HepG2 (cell line): Measurements from ENCODE around the gene GPSM1. TPM values are rescaled to one million over a fixed set of nuclear protein-coding genes. Genes with fewer than 3 reads are reported as not detected.

ENCODE experiments used
- FOXA1 ChIP-seq, 2 experiments: fragments of 450-650 bp in 1 of 2; sonication (generic) in 1 of 2; formaldehyde crosslinking in 1 of 2; IDR thresholded peaks; 2 replicates each; pipeline versions ENCODE4 v1.4.0 to v1.6.1; 2016 to 2020; ENCODE audit warnings: missing genetic modification reagents in 1 of 2
- NBN ChIP-seq: fragments of 450-650 bp; conservative IDR thresholded peaks from 2 replicates; pipeline ENCODE4 v1.6.1; 2017
- NFATC3 ChIP-seq: sonication (generic); formaldehyde crosslinking; IDR thresholded peaks from 2 replicates; pipeline ENCODE4 v1.5.1; 2020; ENCODE audit warnings: mild to moderate bottlenecking, missing genetic modification reagents
- NFIB ChIP-seq: sonication (generic); formaldehyde crosslinking; IDR thresholded peaks from 2 replicates; pipeline ENCODE4 v1.9.0; 2021; ENCODE audit warnings: missing genetic modification reagents, mild to moderate bottlenecking, borderline replicate concordance
- SMAD1 ChIP-seq: sonication (generic); formaldehyde crosslinking; IDR thresholded peaks from 2 replicates; pipeline ENCODE4 v1.4.0; 2020; ENCODE audit warnings: missing genetic modification reagents, low read depth, mild to moderate bottlenecking, borderline replicate concordance
- STAT5B ChIP-seq: sonication (generic); formaldehyde crosslinking; IDR thresholded peaks from 2 replicates; pipeline ENCODE4 v1.4.0; 2020; ENCODE audit warnings: missing genetic modification reagents
- ZFP1 ChIP-seq: IDR thresholded peaks from 2 replicates; pipeline ENCODE4 v1.6.1; 2016
- ZNF775 ChIP-seq: sonication (generic); formaldehyde crosslinking; IDR thresholded peaks from 2 replicates; pipeline ENCODE4 v1.4.0; 2020; ENCODE audit warnings: missing genetic modification reagents, mild to moderate bottlenecking, moderate library complexity, borderline replicate concordance
- polyA plus RNA-seq, 8 experiments: library from polyadenylated mRNA; depleted of rRNA in 3 of 8; stranded (reverse) in 7 of 8; unstranded in 1 of 8; fragments of >200 nt; fragmentation: Illumina TruSeq in 4 of 8; extraction: Trizol in 4 of 8; gene quantifications; 2 replicates each; pipeline versions ENCODE4 v1.2.1 to v1.2.3, GENCODE V29; 2011 to 2016; ENCODE audit warnings: low read depth in 4 of 8, missing spikeins in 1 of 8, mixed read lengths in 1 of 8; ENCODE audit not compliant: insufficient read depth in 1 of 8
- total RNA-seq, 5 experiments: library from RNA; depleted of rRNA; stranded (reverse); fragments of >200 nt; fragmentation: Illumina TruSeq; extraction: Trizol; gene quantifications; 2 replicates each; pipeline ENCODE4 v1.2.3, GENCODE V29; 2016; ENCODE audit warnings: low read depth in 1 of 5
- TF ChIP-seq, protein P1 (sequence below): sonication (generic); formaldehyde crosslinking; IDR thresholded peaks from 2 replicates; pipeline ENCODE4 v1.4.0; 2020; ENCODE audit warnings: missing genetic modification reagents
- TF ChIP-seq, protein P2 (sequence below): sonication (generic); formaldehyde crosslinking; IDR thresholded peaks from 2 replicates; pipeline ENCODE4 v1.4.0; 2020; ENCODE audit warnings: missing genetic modification reagents
- TF ChIP-seq, protein P3 (sequence below): sonication (generic); formaldehyde crosslinking; conservative IDR thresholded peaks from 2 replicates; pipeline ENCODE4 v1.4.0; 2020; ENCODE audit warnings: missing genetic modification reagents
- TF ChIP-seq, protein P4 (sequence below): sonication (generic); formaldehyde crosslinking; IDR thresholded peaks from 2 replicates; pipeline ENCODE4 v1.5.1; 2020; ENCODE audit warnings: missing genetic modification reagents, mild to moderate bottlenecking, borderline replicate concordance
- TF ChIP-seq, protein P5 (sequence below): sonication (generic); formaldehyde crosslinking; IDR thresholded peaks from 2 replicates; pipeline ENCODE4 v1.4.0; 2020; ENCODE audit warnings: missing genetic modification reagents

GPSM1 gene
- total and polyA plus RNA-seq, 2 of the 13 experiments (the other 11 are each of a cell fraction or from before 2014, with no cell fraction given), result 1.0 to 2.4 TPM

DNA sequence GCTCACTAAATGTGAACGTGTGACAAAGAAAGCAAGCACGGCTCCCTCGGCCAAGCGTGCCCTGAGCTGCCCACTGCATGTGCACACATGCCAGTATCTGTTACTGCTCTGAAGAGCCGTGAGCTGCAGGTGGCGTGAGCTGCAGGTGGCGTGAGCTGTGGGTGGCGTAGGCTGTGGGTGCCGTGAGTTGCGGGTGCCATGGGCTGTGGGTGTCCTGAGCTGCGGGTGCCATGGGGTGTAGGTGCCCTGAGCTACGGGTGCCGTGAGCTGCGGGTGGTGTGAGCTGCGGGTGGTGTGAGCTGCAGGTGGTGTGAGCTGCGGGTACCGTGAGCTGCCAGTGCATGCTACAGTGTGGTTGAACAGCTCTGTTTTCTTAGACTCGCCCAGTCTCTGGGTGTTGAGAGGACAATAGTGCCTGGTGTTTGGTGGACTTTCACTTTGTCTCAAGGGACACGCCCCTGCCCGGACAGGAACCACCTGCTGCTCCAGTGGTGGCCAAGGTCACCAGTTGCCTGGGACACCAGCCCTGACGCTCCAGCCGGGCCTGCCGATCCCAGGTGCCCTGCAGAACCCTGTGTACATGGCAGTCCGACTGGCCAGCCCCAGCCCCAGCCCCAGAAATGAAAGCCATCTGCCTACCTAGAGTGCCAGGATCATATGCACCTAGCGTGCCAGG is 30.2 kb upstream of the GPSM1 start (continued):
- TF ChIP-seq, protein P1, sequence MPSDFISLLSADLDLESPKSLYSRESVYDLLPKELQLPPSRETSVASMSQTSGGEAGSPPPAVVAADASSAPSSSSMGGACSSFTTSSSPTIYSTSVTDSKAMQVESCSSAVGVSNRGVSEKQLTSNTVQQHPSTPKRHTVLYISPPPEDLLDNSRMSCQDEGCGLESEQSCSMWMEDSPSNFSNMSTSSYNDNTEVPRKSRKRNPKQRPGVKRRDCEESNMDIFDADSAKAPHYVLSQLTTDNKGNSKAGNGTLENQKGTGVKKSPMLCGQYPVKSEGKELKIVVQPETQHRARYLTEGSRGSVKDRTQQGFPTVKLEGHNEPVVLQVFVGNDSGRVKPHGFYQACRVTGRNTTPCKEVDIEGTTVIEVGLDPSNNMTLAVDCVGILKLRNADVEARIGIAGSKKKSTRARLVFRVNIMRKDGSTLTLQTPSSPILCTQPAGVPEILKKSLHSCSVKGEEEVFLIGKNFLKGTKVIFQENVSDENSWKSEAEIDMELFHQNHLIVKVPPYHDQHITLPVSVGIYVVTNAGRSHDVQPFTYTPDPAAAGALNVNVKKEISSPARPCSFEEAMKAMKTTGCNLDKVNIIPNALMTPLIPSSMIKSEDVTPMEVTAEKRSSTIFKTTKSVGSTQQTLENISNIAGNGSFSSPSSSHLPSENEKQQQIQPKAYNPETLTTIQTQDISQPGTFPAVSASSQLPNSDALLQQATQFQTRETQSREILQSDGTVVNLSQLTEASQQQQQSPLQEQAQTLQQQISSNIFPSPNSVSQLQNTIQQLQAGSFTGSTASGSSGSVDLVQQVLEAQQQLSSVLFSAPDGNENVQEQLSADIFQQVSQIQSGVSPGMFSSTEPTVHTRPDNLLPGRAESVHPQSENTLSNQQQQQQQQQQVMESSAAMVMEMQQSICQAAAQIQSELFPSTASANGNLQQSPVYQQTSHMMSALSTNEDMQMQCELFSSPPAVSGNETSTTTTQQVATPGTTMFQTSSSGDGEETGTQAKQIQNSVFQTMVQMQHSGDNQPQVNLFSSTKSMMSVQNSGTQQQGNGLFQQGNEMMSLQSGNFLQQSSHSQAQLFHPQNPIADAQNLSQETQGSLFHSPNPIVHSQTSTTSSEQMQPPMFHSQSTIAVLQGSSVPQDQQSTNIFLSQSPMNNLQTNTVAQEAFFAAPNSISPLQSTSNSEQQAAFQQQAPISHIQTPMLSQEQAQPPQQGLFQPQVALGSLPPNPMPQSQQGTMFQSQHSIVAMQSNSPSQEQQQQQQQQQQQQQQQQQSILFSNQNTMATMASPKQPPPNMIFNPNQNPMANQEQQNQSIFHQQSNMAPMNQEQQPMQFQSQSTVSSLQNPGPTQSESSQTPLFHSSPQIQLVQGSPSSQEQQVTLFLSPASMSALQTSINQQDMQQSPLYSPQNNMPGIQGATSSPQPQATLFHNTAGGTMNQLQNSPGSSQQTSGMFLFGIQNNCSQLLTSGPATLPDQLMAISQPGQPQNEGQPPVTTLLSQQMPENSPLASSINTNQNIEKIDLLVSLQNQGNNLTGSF (CRISPR knock-in tag), result no peak
- TF ChIP-seq FOXA1 (IDR thresholded peaks at IDR 0.05) (no peak), FOXA1 (CRISPR knock-in tag; IDR thresholded peaks at IDR 0.05) (peak; percentile 61; the same call in 1 of the 2 replicates), STAT5B (CRISPR knock-in tag) (no peak), ZFP1 (CRISPR knock-in tag) (no peak), NFIB (no peak; the same call in 1 of the 2 replicates), NFATC3 (CRISPR knock-in tag) (no peak), ZNF775 (CRISPR knock-in tag) (no peak), SMAD1 (no peak), NBN (no peak)
- TF ChIP-seq, protein P2, sequence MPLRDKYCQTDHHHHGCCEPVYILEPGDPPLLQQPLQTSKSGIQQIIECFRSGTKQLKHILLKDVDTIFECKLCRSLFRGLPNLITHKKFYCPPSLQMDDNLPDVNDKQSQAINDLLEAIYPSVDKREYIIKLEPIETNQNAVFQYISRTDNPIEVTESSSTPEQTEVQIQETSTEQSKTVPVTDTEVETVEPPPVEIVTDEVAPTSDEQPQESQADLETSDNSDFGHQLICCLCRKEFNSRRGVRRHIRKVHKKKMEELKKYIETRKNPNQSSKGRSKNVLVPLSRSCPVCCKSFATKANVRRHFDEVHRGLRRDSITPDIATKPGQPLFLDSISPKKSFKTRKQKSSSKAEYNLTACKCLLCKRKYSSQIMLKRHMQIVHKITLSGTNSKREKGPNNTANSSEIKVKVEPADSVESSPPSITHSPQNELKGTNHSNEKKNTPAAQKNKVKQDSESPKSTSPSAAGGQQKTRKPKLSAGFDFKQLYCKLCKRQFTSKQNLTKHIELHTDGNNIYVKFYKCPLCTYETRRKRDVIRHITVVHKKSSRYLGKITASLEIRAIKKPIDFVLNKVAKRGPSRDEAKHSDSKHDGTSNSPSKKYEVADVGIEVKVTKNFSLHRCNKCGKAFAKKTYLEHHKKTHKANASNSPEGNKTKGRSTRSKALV (CRISPR knock-in tag), result no peak
- TF ChIP-seq, protein P3, sequence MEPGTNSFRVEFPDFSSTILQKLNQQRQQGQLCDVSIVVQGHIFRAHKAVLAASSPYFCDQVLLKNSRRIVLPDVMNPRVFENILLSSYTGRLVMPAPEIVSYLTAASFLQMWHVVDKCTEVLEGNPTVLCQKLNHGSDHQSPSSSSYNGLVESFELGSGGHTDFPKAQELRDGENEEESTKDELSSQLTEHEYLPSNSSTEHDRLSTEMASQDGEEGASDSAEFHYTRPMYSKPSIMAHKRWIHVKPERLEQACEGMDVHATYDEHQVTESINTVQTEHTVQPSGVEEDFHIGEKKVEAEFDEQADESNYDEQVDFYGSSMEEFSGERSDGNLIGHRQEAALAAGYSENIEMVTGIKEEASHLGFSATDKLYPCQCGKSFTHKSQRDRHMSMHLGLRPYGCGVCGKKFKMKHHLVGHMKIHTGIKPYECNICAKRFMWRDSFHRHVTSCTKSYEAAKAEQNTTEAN (CRISPR knock-in tag), result no peak; the same call in 1 of the 2 replicates
- TF ChIP-seq, protein P4, sequence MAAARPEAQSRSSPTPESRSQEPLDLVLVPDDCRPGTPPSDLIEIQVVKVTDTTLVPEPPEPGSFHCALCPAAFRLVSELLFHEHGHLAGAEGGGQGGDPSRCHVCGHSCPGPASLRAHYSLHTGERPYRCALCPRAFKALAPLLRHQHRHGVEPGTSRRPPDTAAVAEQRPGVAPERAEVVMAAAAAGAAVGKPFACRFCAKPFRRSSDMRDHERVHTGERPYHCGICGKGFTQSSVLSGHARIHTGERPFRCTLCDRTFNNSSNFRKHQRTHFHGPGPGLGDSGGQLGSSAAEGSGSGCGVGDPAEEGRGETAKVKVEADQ, result no peak
- TF ChIP-seq, protein P5, sequence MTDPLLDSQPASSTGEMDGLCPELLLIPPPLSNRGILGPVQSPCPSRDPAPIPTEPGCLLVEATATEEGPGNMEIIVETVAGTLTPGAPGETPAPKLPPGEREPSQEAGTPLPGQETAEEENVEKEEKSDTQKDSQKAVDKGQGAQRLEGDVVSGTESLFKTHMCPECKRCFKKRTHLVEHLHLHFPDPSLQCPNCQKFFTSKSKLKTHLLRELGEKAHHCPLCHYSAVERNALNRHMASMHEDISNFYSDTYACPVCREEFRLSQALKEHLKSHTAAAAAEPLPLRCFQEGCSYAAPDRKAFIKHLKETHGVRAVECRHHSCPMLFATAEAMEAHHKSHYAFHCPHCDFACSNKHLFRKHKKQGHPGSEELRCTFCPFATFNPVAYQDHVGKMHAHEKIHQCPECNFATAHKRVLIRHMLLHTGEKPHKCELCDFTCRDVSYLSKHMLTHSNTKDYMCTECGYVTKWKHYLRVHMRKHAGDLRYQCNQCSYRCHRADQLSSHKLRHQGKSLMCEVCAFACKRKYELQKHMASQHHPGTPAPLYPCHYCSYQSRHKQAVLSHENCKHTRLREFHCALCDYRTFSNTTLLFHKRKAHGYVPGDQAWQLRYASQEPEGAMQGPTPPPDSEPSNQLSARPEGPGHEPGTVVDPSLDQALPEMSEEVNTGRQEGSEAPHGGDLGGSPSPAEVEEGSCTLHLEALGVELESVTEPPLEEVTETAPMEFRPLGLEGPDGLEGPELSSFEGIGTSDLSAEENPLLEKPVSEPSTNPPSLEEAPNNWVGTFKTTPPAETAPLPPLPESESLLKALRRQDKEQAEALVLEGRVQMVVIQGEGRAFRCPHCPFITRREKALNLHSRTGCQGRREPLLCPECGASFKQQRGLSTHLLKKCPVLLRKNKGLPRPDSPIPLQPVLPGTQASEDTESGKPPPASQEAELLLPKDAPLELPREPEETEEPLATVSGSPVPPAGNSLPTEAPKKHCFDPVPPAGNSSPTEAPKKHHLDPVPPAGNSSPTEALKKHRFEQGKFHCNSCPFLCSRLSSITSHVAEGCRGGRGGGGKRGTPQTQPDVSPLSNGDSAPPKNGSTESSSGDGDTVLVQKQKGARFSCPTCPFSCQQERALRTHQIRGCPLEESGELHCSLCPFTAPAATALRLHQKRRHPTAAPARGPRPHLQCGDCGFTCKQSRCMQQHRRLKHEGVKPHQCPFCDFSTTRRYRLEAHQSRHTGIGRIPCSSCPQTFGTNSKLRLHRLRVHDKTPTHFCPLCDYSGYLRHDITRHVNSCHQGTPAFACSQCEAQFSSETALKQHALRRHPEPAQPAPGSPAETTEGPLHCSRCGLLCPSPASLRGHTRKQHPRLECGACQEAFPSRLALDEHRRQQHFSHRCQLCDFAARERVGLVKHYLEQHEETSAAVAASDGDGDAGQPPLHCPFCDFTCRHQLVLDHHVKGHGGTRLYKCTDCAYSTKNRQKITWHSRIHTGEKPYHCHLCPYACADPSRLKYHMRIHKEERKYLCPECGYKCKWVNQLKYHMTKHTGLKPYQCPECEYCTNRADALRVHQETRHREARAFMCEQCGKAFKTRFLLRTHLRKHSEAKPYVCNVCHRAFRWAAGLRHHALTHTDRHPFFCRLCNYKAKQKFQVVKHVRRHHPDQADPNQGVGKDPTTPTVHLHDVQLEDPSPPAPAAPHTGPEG (CRISPR knock-in tag), result no peak
